ENCODE data around the gene PHETA1.

DNA sequence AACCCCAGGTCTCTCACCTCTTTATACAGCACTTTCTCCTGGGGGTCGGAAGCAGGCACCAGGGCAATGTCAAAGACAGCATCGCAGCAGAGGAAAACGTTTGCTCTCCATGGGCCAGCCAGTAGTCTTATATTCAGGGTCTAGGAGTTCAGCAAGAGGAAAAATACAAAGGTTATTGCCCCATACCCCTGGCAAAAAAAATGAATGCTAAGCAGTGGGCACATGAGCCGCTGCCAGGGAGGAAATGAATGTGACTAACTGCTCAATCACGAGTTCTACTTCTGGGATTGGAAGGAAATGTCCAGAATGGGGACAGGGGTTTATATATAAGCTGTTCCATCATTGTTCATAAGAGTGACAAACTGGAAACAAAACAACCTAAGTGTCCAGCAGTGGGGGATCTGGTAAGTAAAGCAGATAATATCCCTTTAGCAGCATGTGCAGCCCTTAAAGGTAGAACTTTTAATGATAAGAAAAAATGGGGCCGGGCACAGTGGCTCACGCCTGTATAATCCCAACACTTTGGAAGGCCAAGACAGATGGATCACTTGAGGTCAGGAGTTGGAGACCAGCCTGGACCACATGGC lies 53.8 kb downstream of the PHETA1 start:
- TF ChIP-seq EZH2phosphoT487 (IDR thresholded peaks at IDR 0.05; ENCODE audit: insufficient read depth, low read depth) (no peak), EZH2 (IDR thresholded peaks at IDR 0.05; ENCODE audit: insufficient read depth, poor library complexity, severe bottlenecking) (no peak)

All from GM23248 (cell line).